Esophagus muscularis mucosa (tissue), 4 donors: ENCODE results near the gene CBFA2T2. TPM values are rescaled to one million over a fixed set of nuclear protein-coding genes. Genes with fewer than 3 reads are reported as not detected.

Experiments used
- DNase-seq: peaks from one replicate; pipeline ENCODE4 v3.0.0-alpha.2; 2017; ENCODE audit errors: extremely low spot score
- H3K27ac ChIP-seq, 4 donors: fragments of 200-600 bp; sonication (generic); replicated peaks in 1 of 4; 1 replicate in 3 of 4; 2 replicates in 1 of 4; pipeline ENCODE4 v1.5.1; 2016 to 2019; ENCODE audit warnings: mild to moderate bottlenecking in 1 of 4
- H3K27me3 ChIP-seq, 4 donors: fragments of 200-600 bp; sonication (generic); one replicate each; pipeline versions ENCODE4 v1.5.1 to v1.6.0; 2016 to 2019
- H3K36me3 ChIP-seq, 4 donors: fragments of 200-600 bp; sonication (generic); one replicate each; pipeline ENCODE4 v1.5.1; 2016 to 2019
- H3K4me1 ChIP-seq, 4 donors: fragments of 200-600 bp; sonication (generic); one replicate each; pipeline ENCODE4 v1.5.1; 2016 to 2019
- H3K4me3 ChIP-seq, 4 donors: fragments of 200-600 bp; sonication (generic); 1 replicate in 2 of 4; 2 replicates in 2 of 4; pipeline ENCODE4 v1.5.1; 2016 to 2019; ENCODE audit warnings: mild to moderate bottlenecking in 4 of 4, moderate library complexity in 1 of 4
- H3K9me3 ChIP-seq, 4 donors: fragments of 200-600 bp; sonication (generic); 1 replicate in 3 of 4; 2 replicates in 1 of 4; pipeline ENCODE4 v1.5.1; 2016 to 2019
- EP300 ChIP-seq: sonication (generic); formaldehyde crosslinking; IDR thresholded peaks from one replicate; pipeline ENCODE4 v1.6.1; 2017; ENCODE audit warnings: antibody characterized with exemption
- POLR2A ChIP-seq: fragments of 450-650 bp; IDR thresholded peaks from one replicate; pipeline ENCODE4 v1.6.1; 2017; ENCODE audit warnings: antibody characterized with exemption, moderate library complexity, mild to moderate bottlenecking, low read depth
- POLR2AphosphoS5 ChIP-seq, 2 donors: sonication (generic); formaldehyde crosslinking; IDR thresholded peaks; one replicate each; pipeline ENCODE4 v1.6.1; 2017; ENCODE audit warnings: antibody characterized with exemption in 2 of 2
- WGBS: methylation state at CpG from one replicate; pipeline ENCODE4 v1.1.5; 2018; 5-methylcytosine and 5-hydroxymethylcytosine counted together
- intact Hi-C: fragments of 100-400 bp; cut with DNase I; formaldehyde crosslinking; loops from one replicate; pipeline ENCODE4 v1.15.1; 2023
- total RNA-seq, 4 donors: library from RNA; depleted of rRNA; stranded (reverse); fragments of >200 nt; gene quantifications; one replicate each; pipeline versions ENCODE4 v1.1.0 to v1.2.1, GENCODE V29; 2016
- TF ChIP-seq, protein P1 (sequence below), 3 experiments: fragments of 200-600 bp in 2 of 3; fragments of 450-650 bp in 1 of 3; sonication (generic) in 2 of 3; IDR thresholded peaks; one replicate each; pipeline ENCODE4 v1.5.1; 2017 to 2019; ENCODE audit warnings: antibody characterized with exemption in 3 of 3, mild to moderate bottlenecking in 2 of 3, moderate library complexity in 1 of 3

Gene CBFA2T2
- total RNA-seq, 4 donors from 2014 or later, result 11.3 to 17.7 (median 14.6) TPM

DNA sequence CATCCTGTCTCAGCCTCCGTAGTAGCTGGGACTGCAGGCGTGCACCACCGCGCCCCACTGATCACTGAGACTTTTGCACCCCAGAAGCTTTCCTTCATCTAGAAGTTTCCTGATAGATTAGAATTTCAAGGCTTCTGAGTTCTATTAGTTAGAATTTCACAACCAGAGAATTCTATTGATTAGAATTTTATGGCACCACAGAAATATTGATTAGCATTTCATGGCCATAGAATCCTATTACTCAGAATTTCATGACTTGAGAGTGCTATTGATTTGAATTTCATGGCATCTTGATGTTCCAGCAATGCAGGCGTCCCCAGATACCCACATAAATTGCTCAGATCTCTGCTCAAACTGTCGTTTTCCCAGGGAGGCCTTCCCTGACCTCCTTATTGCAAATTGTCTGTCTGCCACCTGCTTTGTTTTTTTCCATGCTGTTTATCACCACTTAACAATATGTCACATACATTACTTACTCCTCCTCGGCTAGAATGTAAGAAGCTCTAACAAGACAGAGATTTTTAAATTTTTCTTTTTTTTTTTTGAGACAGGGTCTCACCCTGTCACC, 16.9 kb upstream of the CBFA2T2 start:
- no peaks in the 10 kb centered on the region for H3K4me1 ChIP-seq
- no peaks in the 10 kb centered on the region for H3K36me3 ChIP-seq
- no peak overlapping the region for H3K4me3 ChIP-seq
- intact Hi-C loops, result no loop called here
- H3K27me3 ChIP-seq, result peaks cover 0 to 11% (median 0%) of the 10 kb centered on the region in 4 donors
- 92% methylated on average over 7 of the region's 7 CpGs for WGBS
- no peak for DNase-seq
- no peak for TF ChIP-seq EP300
- TF ChIP-seq, protein P1, sequence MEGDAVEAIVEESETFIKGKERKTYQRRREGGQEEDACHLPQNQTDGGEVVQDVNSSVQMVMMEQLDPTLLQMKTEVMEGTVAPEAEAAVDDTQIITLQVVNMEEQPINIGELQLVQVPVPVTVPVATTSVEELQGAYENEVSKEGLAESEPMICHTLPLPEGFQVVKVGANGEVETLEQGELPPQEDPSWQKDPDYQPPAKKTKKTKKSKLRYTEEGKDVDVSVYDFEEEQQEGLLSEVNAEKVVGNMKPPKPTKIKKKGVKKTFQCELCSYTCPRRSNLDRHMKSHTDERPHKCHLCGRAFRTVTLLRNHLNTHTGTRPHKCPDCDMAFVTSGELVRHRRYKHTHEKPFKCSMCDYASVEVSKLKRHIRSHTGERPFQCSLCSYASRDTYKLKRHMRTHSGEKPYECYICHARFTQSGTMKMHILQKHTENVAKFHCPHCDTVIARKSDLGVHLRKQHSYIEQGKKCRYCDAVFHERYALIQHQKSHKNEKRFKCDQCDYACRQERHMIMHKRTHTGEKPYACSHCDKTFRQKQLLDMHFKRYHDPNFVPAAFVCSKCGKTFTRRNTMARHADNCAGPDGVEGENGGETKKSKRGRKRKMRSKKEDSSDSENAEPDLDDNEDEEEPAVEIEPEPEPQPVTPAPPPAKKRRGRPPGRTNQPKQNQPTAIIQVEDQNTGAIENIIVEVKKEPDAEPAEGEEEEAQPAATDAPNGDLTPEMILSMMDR (IDR thresholded peaks at IDR 0.05), result no peak
- TF ChIP-seq POLR2A, result no peak
- no peak for TF ChIP-seq POLR2AphosphoS5 (IDR thresholded peaks at IDR 0.05)
- no peaks in the 10 kb centered on the region for H3K9me3 ChIP-seq
- no peak overlapping the region for H3K27ac ChIP-seq

GRCh38 chr20:33474097-33474873, 15.6 kb upstream of the CBFA2T2 start:
- no peaks in the 10 kb centered on the region for H3K4me1 ChIP-seq
- no peaks in the 10 kb centered on the region for H3K9me3 ChIP-seq
- no peaks in the 10 kb centered on the region for H3K36me3 ChIP-seq
- DNase-seq, result no peak
- H3K4me3 ChIP-seq, result no peak overlapping the region
- peaks cover 0 to 11% (median 0%) of the 10 kb centered on the region in 4 donors for H3K27me3 ChIP-seq
- whole genome bisulfite sequencing, result 81% methylated on average over 7 of the region's 7 CpGs
- TF ChIP-seq POLR2AphosphoS5 (IDR thresholded peaks at IDR 0.05), result no peak
- no peak overlapping the region for H3K27ac ChIP-seq
- intact Hi-C loops, result no loop called here

GRCh38 chr20:33474963-33475362, 14.9 kb upstream of the CBFA2T2 start:
- Histone ChIP-seq H3K27ac (no peak overlapping the region), H3K36me3 (no peaks in the 10 kb centered on the region), H3K4me1 (no peaks in the 10 kb centered on the region), H3K9me3 (no peaks in the 10 kb centered on the region), H3K27me3 (peaks cover 0 to 11% (median 0%) of the 10 kb centered on the region in 4 donors), H3K4me3 (no peak overlapping the region)
- DNase-seq, result no peak
- TF ChIP-seq EP300, result no peak
- no peak for TF ChIP-seq POLR2AphosphoS5 (IDR thresholded peaks at IDR 0.05)
- no peak for TF ChIP-seq POLR2A
- TF ChIP-seq, protein P1 (IDR thresholded peaks at IDR 0.05), result no peak
- intact Hi-C loops, result no loop called here
- 90% methylated on average over 11 of the region's 11 CpGs for WGBS

DNA sequence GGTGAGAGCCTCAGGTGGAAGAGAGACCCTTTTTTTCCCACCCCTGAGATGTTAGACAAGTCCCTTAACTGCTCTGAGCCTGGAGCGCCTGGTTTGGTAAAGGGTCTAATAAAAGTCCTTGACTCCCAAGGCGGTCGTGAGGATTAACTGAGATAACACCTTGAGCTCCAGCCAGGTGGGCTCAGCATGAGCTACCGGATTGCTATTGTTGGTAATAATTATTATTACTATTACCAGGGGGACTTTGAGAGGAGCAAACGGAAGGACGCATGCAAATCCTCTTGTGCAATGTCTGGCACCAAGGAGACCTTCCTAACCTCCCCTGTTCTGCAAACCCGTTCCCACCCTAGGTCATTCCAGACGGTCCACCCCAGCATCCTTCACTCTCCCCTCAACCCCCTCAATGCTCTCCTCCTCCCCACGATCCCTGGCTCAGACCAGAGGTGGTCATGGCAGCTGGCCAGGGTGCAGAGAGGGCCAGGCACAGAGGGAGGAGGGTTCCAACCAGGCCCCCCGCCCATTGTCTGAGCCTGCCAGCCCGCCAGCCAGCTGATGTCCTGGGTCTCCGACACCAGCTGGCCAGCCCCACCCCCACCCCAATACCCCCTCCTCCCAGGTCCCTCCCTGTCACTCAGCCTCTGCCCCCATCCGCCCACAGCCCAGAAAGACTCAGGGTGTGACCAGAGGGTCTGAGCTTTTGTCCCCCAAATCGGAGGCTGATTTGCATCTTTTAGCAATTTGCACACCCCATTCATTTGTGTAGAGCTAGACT, 14.3 kb upstream of the CBFA2T2 start:
- Histone ChIP-seq H3K36me3 (no peaks in the 10 kb centered on the region), H3K4me1 (no peaks in the 10 kb centered on the region), H3K27me3 (peaks cover 0 to 11% (median 0%) of the 10 kb centered on the region in 4 donors), H3K9me3 (no peaks in the 10 kb centered on the region), H3K4me3 (no peak overlapping the region), H3K27ac (no peak overlapping the region)
- TF ChIP-seq EP300, result no peak
- no peak for TF ChIP-seq POLR2A
- TF ChIP-seq, protein P1 (IDR thresholded peaks at IDR 0.05), result no peak
- TF ChIP-seq POLR2AphosphoS5 (IDR thresholded peaks at IDR 0.05), result no peak
- no peak for DNase-seq
- intact Hi-C loops, result no loop called here
- WGBS, result 53% methylated on average over 14 of the region's 14 CpGs
